NCI-H2196 (cell line): ENCODE measurements around the gene GPR161.
"Not testable (repeated sequence)": the region's sequence is repeated elsewhere in the genome, so short reads cannot be mapped to it uniquely, and the experiment has no call there.

Source experiments
- DNase-seq: peaks from one replicate; lab custom pipeline; 2025; ENCODE audit not compliant: unreplicated experiment; lab: John Stamatoyannopoulos, UW

Gene GPR161, protein sequence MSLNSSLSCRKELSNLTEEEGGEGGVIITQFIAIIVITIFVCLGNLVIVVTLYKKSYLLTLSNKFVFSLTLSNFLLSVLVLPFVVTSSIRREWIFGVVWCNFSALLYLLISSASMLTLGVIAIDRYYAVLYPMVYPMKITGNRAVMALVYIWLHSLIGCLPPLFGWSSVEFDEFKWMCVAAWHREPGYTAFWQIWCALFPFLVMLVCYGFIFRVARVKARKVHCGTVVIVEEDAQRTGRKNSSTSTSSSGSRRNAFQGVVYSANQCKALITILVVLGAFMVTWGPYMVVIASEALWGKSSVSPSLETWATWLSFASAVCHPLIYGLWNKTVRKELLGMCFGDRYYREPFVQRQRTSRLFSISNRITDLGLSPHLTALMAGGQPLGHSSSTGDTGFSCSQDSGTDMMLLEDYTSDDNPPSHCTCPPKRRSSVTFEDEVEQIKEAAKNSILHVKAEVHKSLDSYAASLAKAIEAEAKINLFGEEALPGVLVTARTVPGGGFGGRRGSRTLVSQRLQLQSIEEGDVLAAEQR

DNA sequence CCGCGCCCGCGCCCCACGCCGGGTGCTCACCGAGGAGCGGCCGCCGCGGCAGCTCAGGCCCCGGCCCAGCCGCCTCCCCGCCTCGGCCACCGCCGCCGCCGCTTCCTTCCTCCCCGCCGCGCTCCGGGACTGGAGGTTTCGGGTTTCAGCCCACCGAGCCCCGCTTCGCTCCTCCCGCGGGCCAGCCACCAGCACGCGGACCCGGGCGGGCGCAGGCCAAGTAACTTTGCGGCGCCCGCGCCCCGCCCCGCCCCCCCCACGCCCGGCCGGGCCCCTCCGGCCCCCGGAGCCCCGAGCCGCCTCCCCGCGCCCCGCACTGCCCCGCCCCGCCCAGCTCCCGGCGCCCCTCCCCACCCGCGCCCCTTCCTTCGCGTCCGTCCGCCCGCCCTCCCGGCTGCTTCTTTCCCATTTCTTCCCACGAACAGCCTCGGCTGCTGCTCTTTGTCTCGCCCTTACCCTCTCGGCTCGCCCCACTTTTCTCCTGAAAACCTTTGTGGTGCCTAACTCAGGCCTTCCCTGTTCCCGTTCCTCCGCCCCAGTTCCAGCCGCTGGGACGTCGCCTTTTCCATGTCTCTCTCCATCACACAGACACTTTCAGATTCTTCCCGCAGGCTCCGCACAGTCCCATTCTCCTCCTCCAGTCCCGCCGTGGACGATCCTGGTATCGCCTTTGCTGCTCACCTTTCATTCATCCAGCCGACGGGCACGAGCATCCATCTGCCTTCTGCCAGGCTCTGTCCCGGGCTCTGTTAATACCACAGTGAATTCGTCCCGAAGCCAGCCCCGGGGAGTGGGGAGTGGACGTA is at the start of gene GPR161:
GPR161 (minus strand) TSS at position 222 of the 806 bp plus-strand sequence. CDS start 32,080 bp downstream, outside the sequence.
- DNase-seq: peak; percentile 25

DNA sequence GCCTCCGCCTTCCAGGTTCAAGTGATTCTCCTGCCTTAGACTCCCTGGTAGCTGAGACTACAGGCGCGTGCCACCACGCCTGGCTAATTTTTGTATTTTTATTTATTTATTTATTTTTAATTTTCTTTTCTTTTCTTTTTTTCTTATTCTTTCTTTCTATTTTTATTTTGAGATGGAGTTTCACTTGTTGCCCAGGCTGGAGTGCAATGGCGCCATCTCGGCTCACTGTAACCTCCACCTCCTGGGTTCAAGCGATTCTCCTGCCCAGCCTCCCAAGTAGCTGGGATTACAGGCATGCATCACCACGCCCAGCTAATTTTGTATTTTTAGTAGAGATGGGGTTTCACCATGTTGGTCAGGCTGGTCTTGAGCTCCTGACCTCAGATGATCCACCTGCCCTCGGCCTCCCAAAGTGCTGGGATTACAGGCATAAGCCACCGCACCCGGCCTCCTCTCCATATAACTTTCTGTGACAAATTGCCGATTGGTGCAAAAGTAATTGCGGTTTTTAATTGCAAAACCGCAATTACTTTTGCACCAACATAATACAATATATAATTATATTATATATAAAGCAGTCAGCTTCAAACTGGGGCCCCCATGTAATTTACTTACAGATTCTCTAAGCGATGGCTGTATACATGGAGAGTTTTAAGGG is 44.5 kb upstream of the GPR161 start:
- not testable (repeated sequence) for DNase-seq

DNA sequence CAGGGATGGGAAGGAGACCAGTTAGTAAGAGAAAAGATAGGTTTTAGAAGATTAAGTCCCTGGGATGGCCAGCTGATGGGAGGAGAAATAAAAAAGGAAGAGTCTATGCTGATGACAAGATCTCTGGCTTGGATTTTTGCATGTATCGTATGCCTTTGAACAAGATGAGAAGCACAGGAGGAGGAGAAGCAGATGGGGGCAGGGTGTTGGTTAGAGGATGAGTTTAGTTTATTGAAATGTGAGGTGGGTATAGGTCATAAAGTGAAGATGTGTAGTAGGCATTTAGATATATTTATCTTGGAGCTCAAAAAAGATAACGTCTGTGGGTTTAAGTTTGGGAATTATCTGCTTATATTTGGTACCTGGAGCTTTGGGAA is 43.4 kb upstream of the GPR161 start:
- no peak for DNase-seq

DNA sequence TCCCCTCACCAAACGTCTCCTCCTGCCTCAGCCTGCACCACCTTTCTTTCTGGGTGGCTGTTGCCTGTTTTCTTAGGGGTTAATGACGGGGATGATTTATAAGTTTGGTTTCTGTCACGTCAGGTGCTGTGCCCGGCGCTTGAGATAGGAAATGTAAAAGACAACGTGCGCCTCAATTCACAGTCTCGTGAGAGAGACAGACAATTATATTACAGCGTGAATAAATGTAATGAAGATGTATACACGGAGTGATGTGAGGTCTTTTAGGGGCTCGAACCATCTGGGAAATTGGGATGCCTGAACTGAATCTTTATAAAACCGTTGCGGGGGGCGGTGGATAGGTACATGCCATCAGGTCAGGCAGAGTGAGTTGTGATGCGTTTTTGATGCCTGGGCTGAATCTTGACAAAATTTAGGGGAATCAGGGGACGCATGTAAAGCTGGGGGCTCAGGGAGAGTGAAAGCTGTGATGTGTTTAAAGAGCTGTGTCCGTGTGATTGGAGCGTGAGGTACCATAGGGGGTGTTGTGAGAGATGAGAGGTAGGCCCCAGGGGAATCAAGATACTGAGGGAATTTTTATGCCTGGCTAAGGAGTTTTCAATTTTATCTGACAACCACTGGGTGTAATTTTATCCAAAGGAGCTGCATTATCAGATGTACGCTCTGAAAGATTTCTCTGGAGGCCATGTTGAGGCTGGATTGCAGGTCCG is 42.9 kb upstream of the GPR161 start:
- DNase-seq: no peak

DNA sequence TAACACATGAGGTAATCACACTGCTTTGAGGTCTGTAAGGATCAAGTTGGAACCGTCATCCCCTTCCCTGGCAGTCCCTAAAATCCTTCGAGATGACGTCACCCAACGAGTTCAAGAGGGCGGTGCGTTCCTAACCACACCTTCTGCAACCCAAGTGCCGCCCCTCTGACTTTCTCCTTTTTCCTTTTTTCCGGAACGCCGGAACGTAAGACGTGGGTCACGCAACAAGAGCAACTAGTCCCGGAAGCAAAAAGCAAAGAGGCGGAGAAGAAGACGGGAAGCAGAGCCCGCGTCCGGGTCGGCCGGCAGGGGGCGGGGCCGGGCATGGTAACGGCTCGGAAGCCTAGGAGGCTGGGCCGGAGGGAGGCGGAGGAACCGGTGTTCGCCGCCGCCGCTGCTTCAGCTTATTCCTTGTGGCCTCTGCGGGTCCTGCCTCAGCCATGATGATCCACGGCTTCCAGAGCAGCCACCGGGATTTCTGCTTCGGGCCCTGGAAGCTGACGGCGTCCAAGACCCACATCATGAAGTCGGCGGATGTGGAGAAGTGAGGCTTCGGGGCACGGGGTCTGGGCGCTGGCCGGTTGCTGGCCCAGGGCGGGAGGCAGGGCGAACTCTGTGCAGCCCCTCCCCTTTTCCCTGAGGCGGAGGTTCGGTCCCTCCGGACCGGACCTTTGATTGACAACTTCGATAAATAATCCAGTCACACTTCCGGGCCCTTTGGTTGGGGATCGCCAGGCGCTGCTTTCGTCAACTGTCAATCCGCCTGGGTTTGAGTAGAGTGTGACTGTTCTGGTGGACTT is 42.1 kb upstream of the GPR161 start, which contains the start of gene TIPRL:
TIPRL (plus strand) TSS at position 325 of the 800 bp plus-strand sequence; CDS start at position 441, 116 bp downstream.
- peak; percentile 98 for DNase-seq

DNA sequence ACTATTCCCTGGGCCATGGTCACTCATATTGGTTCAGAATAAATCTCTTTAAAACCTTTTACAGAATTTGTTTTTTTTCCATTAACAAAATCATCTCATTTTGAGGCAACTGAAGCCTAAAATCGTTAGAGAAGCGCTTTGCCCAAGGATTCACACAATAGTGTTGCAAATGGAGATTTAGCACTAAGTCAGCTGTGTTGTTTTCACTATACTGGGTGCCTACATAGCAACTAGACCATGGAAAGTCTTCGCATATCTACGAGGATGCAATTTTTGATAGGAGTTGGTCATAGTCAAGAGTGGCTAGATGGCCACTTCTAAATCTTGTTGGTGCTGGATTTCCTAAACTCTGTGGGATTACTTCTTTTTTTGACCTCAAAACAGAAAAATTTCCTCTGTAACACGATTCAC is 41.5 kb upstream of the GPR161 start:
- peak; percentile 48 for DNase-seq

DNA sequence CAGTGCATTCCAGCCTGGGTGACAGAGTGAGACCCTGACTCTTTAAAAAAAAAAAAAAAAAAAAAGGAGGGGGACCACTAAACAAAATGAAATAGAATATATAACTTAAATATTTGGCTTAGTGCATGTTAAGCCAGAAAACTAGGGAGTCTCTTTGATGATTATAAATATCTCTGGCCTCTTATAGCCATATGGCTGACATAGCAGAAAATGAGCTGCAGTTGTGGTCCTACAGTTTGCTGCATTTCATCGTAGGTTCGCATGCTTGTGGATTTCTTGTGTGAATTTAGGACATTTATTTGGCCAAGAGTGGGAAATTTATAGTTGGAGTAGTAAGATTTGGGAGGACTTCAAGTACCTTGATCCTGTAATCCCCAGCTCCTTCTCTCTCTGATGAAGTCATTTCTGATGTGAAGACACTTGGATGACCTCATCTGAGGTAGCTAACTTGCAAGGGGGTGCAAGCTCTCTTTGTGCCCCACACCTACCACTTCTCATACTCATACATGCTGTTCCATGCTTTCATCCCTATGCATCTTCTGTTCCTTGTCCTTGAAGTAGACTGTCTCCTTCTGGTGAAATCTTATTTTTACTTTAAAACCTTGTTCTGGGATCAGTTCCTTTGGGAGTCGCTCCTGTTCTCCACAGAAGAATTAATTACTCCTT is 35.7 kb upstream of the GPR161 start:
- no peak for DNase-seq

DNA sequence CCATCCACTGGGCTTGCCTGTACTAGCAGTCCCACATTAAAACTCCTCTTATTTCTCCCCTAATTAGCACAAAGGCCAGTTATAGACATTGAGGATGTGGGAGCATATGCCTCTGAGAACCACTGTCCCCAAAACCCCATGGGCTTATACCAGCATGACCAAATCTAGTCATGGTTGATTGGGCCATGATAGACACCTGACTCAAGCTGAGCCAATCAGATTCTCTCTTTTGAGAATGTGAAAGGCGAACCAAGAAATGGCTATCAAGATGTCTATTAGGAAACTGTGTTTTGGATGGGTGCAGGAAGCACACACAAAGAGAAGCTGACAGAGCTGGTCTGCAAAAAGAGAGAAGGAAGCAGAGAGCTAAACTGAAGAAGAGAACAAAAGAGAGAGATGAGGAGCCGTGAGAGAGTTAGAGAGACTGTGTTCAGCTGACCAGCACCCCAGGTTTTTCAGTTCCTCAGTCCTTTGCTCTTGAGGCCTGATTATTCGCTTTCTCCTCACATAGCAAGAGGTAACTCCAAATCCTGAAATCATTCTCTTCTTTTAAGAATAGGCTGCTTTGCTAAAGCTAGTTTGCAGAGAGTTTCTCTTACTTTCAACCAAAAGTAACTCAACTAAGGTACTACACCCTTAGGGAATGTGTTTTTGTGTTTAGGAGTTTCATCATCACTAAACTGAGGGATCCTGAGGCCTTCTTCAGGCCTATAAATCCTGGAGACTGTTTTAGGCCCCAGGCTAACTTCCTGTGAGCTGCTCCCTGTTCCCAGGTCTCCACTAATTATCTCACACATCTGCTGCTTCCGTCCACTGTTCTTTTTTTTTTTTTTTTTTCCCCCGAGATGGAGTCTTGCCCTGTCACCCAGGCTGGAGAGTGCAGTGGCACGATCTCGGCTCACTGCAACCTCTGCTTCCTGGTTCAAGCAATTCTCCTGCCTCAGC is 34.1 kb upstream of the GPR161 start:
- no peak for DNase-seq

DNA sequence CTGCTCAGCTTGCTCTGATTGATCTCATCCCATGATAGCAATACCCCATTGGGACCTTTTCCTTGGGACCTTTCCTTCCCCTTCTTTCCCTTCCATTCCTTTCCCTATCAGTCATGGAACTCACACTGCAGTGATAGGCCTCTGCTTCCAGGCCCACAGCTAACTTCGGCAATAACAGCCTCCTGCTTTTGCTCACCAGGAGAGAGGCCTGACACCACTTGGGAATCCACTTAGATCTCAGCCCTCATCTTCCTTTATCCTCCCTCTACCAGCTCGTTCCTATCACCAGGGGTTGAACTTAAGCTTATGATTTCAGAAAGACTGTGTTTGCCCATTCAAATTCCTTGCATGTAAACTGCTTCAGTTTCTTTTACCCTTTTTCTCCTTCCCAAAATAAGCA is 31.1 kb upstream of the GPR161 start:
- DNase-seq: no peak

DNA sequence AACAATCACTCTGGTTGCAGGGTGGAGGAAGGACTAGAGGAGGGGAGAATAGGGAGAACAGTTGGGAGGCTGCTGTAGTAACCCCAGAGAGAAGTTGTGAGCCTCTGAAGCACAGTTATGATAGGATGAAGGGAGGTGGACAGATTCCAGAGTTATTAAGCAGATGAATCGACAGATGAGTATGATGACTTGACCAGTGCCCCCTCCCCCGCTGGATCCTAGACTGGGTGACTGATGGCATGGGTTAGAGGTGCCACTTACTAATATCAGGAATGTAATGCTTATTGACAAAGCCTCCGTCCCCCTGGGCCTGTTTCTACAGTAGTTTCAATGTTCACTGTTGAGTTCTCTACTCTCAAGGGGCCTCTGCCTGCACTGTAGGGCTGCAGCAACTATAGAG is 28.0 kb upstream of the GPR161 start:
- DNase-seq: no peak

DNA sequence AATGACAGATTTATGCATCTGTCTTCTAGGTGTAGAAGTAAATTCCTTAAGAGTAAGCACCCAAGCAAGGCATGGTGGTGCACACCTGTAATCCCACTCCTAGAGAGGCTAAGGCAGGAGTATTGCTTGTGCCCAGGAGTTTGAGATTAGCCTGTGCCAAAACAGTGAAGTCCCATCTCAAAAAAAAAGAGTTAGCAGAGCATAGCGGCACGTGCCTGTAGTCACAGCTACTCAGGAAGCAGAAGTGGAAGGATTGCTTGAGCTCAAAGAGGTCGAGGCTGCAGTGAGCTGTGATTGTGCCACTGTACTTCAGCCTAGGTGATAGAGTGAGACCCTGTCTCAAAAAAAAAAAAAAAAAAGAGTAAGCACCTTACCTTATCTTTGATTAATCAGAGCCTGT is 26.9 kb upstream of the GPR161 start:
- no peak for DNase-seq

DNA sequence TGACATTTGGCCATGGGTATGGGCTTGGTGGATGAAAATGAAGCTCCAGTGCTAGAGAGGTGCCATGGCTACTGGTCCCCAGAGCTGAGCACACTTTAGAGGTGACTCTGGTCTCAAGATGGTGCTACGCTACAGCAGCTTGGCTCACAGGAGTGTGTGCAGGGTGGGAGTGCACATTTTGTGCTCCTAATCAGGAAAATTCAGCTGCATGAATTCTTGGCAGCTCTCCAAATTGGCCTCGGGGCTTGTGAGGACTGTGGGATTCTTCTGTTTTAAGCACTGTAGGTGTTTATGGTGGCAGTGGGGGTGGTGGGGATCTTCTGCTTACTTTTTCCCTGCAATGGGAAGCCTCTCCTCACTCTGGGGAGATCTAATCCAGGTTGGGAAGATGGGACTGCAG is 24.7 kb upstream of the GPR161 start:
- DNase-seq: no peak

DNA sequence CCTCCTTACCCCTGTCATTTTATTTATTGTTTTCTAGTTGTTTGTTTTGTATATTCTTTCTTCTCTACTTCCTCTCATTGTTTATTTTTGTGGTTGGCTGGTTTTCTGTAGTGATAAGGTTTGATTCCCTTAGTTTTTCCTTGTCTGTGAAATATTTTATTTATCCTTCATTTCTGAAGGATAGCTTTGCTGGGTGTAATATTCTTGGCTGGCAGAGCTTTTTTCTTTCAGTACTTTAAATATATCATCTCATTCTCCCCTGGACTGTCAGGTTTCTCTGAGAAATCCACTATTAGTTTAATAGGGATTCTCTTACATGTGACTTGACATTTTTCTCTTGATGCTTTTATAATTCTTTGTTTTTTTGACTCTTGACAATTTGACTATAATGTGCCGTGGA is 23.2 kb upstream of the GPR161 start:
- DNase-seq: no peak

DNA sequence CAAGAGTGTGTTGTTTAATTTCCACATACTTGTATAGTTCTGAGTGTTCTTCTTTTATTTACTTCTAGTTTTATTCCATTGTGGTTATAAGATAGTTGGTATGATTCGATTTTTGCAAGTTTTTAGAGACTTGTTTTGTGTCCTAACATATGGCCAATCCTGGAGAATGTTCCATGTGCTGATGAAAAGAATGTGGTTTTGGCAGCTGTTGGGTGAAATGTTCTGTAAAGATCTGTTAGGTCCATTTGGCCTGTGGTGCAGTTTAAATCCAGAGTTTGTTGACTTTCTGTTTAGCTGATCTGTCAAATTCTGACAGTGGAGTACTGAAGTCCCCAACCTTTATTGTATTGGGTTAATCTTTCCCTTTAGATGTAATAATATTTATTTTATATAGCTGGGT is 22.5 kb upstream of the GPR161 start:
- no peak for DNase-seq

DNA sequence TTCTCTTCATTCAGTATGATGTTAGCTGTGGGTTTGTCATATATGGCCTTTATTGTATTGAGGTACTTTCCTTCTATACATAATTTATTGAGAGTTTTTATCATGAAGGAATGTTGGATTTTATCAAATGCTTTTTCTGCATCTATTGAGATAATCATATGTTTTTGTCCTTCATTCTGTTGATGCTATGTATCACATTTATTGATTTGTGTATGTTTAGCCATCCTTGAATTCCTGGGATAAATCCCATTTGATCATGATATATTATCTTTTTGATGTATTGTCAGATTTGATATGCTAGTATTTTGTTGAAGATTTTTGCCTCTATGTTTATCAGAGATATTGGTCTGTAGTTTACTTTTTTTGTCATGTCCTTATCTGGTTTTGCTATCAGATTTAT is 20.9 kb upstream of the GPR161 start:
- DNase-seq: no peak

DNA sequence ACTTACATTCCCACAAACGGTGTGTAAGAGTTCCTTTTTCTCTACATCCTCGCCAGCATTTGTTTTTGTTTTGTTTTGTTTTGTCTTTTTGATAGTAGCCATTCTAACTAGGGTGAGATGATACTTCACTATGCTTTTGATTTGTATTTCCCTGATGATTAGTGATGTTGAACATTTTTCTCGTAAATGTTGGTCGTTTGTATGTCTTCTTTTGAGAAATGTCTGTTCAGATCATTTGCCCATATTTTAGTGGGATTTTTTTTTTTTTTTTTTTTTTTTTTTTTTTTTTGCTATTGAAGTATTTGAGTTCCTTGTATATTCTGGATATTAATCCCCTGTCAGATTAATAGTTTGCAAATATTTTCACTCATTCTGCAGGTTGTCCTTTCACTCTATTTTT is 19.2 kb upstream of the GPR161 start:
- no peak for DNase-seq

DNA sequence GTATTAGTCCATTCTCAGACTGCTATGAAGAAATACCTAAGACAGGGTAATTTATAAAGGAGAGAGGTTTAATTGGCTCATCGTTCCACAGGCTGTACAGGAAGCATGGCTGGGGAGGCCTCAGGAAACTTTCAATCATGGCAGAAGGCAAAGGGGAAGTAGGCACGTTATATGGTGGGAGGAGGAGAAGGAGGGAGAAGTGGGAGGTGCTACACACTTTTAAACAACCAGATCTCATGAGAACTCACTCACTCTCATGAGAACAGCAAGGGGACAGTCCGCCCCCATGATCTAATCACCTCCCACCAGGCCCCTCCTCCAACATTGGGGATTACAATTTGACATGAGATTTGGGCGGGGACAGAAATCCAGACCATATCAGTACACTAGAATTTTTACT is 18.0 kb upstream of the GPR161 start:
- DNase-seq: not testable (repeated sequence)

DNA sequence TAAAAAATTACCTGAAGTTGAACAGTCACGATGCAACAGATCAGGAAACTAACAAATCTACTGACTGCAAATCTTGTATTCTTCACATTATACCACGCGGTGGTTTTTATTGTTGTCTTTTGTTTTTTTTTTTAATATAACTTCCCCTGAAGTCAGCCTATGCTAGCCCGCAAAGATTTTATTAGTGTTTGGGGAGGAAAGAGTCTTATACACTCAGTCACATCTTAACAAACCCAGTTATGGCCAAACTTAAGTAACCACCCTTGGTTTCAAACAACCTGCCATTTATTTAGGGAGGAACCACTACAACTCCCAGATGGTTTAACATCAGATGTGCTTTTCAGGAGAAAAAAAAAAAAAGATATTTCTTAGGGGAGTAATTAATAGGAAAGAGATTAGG is 15.2 kb upstream of the GPR161 start:
- DNase-seq: no peak
